PFSK-1 (cell line): Measurements from ENCODE around the gene RGS12.

Experiments
- FOXP2 ChIP-seq: optimal IDR thresholded peaks from 2 replicates; pipeline ENCODE3; 2011; ENCODE audit warnings: borderline replicate concordance, control low read depth, inconsistent platforms; ENCODE audit not compliant: insufficient read depth; ENCODE audit errors: extremely low read length, extremely low read depth
- POLR2AphosphoS5 ChIP-seq: IDR thresholded peaks from 2 replicates; pipeline ENCODE4 v1.6.1; 2012; ENCODE audit warnings: low read depth, mild to moderate bottlenecking, control low read depth, low read length, moderate library complexity
- SIN3A ChIP-seq: IDR thresholded peaks from 2 replicates; pipeline ENCODE4 v1.6.1; 2012; ENCODE audit warnings: mild to moderate bottlenecking, low read length, moderate library complexity, borderline replicate concordance; ENCODE audit not compliant: insufficient read depth
- TAF1 ChIP-seq: IDR thresholded peaks from 2 replicates; pipeline ENCODE4 v1.6.1; 2012; ENCODE audit warnings: low read length, control low read depth, borderline replicate concordance; ENCODE audit not compliant: insufficient read depth
- TF ChIP-seq, protein P1 (sequence below), 2 experiments: IDR thresholded peaks; 2 replicates each; pipeline versions ENCODE4 v1.6.1 to v1.8.0; 2011 to 2012; ENCODE audit warnings: low read depth in 2 of 2, low read length in 2 of 2, control low read depth in 1 of 2, inconsistent platforms in 1 of 2, mild to moderate bottlenecking in 1 of 2, moderate library complexity in 1 of 2; ENCODE audit not compliant: insufficient read depth in 1 of 2

DNA sequence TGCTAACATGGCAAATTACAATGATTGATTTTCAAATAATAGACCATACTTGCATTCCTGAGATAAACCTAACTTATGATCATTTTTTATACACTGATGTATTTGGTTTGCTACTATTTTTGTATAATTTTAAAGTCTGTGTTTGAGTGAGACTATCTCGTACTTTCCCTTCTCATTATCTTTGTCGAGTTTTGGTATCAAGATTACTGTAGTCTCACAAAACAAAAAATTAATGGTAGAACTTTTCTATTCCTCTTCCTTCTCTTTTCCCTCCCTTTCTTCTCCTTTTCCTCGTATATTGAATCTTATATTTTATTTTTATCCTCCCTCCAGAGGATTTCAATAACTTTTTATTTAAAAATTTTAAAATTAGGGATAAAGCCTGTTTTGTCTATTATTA lies 41.5 kb downstream of the RGS12 start:
- TF ChIP-seq POLR2AphosphoS5 (no peak), SIN3A (no peak), FOXP2 (no peak), TAF1 (no peak)
- TF ChIP-seq, protein P1, sequence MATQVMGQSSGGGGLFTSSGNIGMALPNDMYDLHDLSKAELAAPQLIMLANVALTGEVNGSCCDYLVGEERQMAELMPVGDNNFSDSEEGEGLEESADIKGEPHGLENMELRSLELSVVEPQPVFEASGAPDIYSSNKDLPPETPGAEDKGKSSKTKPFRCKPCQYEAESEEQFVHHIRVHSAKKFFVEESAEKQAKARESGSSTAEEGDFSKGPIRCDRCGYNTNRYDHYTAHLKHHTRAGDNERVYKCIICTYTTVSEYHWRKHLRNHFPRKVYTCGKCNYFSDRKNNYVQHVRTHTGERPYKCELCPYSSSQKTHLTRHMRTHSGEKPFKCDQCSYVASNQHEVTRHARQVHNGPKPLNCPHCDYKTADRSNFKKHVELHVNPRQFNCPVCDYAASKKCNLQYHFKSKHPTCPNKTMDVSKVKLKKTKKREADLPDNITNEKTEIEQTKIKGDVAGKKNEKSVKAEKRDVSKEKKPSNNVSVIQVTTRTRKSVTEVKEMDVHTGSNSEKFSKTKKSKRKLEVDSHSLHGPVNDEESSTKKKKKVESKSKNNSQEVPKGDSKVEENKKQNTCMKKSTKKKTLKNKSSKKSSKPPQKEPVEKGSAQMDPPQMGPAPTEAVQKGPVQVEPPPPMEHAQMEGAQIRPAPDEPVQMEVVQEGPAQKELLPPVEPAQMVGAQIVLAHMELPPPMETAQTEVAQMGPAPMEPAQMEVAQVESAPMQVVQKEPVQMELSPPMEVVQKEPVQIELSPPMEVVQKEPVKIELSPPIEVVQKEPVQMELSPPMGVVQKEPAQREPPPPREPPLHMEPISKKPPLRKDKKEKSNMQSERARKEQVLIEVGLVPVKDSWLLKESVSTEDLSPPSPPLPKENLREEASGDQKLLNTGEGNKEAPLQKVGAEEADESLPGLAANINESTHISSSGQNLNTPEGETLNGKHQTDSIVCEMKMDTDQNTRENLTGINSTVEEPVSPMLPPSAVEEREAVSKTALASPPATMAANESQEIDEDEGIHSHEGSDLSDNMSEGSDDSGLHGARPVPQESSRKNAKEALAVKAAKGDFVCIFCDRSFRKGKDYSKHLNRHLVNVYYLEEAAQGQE (IDR thresholded peaks at IDR 0.05; ENCODE audit: insufficient read depth in 1 of 2, low read depth in 2 of 2, low read length in 2 of 2): no peak
